ENCODE measurements around the gene KRT2.

The KRT2 gene

GRCh38 chr12:52686756-52687487 lies 34.9 kb upstream of the KRT2 start:
- DNase-seq (ENCODE audit: low spot score), result no peak
- H3K27ac ChIP-seq, result no peak overlapping the region
- ChIA-PET POLR2A (ENCODE audit: low non-redundant PET) (no interaction called here), CTCF (interaction anchor here (0.7 kb wide), 1 partner anchor 31 kb away, joined by 3 read pairs; no protein-coding TSS in a partner anchor)
- TF ChIP-seq CTCF (conservative IDR thresholded peaks at IDR 0.05; ENCODE audit: low read depth), result no peak

GRCh38 chr12:52686063-52686462 lies 34.1 kb upstream of the KRT2 start:
- no peak for TF ChIP-seq CTCF (conservative IDR thresholded peaks at IDR 0.05; ENCODE audit: low read depth)
- DNase-seq (ENCODE audit: low spot score), result no peak
- no peak overlapping the region for H3K27ac ChIP-seq
- ChIA-PET CTCF (interaction anchor here (0.6 to 0.7 kb wide), 2 partner anchors 32 to 199 kb away, joined by 3 read pairs; no protein-coding TSS in a partner anchor), POLR2A (ENCODE audit: low non-redundant PET) (no interaction called here)

DNA sequence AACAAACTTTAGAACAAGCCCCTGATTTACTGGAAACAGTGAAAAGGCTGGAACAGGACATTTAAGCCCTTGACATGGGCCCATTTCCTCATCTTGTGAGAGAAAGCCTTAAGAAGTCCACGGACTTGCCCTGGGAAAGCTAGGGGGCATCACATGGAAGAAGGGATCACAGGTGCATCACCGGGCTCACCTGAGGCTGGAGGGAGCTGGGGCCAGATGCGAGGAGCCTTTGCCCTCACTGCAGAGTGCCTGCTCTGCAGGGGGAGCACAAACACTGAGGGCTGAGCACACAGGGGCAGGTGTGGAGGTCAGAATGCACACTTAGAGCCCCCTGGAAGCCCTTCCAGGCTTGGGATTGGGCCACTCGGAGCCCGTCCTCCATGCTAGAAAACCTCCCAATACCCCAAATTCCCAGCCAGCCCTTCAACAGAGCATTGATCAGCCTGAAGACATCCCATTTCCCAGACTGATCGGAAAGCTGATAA lies 33.4 kb upstream of the KRT2 start:
- POLR2A ChIA-PET (ENCODE audit: low non-redundant PET), result no interaction called here
- CTCF ChIA-PET, result interaction anchor here (0.6 kb wide), 2 partner anchors 11 to 12 kb away, joined by 3 to 4 read pairs; no protein-coding TSS in a partner anchor
- no peak overlapping the region for H3K27ac ChIP-seq
- no peak for DNase-seq (ENCODE audit: low spot score)
- TF ChIP-seq CTCF (conservative IDR thresholded peaks at IDR 0.05; ENCODE audit: low read depth), result no peak

GRCh38 chr12:52684431-52684830 lies 32.4 kb upstream of the KRT2 start:
- CTCF ChIA-PET, result no interaction called here

DNA sequence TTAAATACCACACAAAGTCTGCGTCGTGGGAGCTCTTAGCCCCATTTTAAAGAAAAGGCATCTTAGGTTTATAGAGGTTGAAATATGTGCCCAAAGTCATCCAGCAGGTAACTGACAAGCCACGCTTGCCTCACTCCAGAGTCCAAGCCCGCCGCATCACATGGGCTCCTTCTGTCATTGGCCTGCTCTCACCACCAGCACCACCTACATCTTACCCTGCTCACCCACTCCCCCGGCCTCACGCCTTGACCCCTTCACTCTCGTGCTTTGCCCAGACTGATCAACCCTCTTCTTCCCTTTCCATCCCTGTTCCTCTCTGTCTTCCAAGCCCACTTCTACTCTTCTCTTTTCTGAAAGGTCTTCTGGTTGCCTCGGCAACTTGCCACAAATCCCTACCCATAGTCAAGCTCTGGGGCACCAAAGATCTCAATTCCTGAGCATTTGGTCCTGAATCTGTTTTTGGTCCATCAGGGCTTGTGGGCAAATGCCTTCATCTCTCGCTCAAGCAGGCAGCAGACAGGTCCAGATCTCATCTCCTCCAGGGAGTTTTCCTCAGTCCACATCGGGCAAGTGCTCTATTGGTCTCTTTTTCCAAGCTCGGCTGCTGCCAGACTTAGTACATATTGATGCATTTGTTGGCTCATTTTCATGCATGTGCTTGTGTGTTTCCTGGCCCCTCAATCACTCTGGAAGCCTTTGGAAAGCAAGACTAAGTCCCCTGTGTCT lies 31.7 kb upstream of the KRT2 start:
- no peak overlapping the region for H3K27ac ChIP-seq
- ChIA-PET CTCF (interaction anchor here (0.6 kb wide), 1 partner anchor 149 kb away, joined by 3 read pairs; no protein-coding TSS in a partner anchor), POLR2A (ENCODE audit: low non-redundant PET) (no interaction called here)
- TF ChIP-seq CTCF (conservative IDR thresholded peaks at IDR 0.05; ENCODE audit: low read depth), result no peak
- no peak for DNase-seq (ENCODE audit: low spot score)

More at GRCh38 chr12:52684431-52684830, 32.4 kb upstream of the KRT2 start:
- POLR2A ChIA-PET (ENCODE audit: low non-redundant PET), result no interaction called here
- TF ChIP-seq CTCF (conservative IDR thresholded peaks at IDR 0.05; ENCODE audit: low read depth), result no peak
- no peak overlapping the region for H3K27ac ChIP-seq
- DNase-seq (ENCODE audit: low spot score), result no peak

GRCh38 chr12:52682938-52683574 lies 31.0 kb upstream of the KRT2 start:
- no peak for DNase-seq (ENCODE audit: low spot score)
- ChIA-PET CTCF (interaction anchor here (0.6 kb wide), 1 partner anchor 148 kb away, joined by 3 read pairs; no protein-coding TSS in a partner anchor), POLR2A (ENCODE audit: low non-redundant PET) (no interaction called here)
- TF ChIP-seq CTCF (conservative IDR thresholded peaks at IDR 0.05; ENCODE audit: low read depth), result no peak
- H3K27ac ChIP-seq, result no peak overlapping the region
